ENCODE results near the gene SGPL1.

SGPL1 gene

DNA sequence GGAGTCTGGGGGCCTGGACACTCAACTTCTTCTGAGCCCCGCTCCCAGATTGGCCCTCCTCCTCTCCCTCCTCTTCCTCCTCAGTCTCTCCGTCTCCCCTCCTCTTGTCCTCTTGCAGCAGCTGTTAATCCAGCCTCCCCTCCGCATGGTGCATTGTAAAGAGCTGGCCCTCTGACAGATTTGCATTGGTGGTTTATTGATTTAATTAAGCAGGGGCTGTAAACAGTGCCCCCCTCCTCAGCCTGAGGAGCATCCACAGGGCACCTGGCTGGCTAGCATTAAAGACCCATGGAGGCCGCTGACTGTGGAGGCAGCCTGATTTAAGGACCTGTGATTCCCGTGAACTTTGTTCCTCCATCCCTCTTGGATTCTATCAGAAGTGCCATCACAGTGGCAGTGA lies 101.5 kb downstream of the SGPL1 start:
- TF ChIP-seq TCF12 (IDR thresholded peaks at IDR 0.05; ENCODE audit: low read depth) (no peak), TAF1 (IDR thresholded peaks at IDR 0.05; ENCODE audit: low read depth) (no peak), ZBTB7A (IDR thresholded peaks at IDR 0.05; ENCODE audit: low read depth) (no peak), EP300 (IDR thresholded peaks at IDR 0.05; ENCODE audit: borderline replicate concordance) (no peak), TEAD4 (IDR thresholded peaks at IDR 0.05) (no peak), RAD21 (IDR thresholded peaks at IDR 0.05; ENCODE audit: low read depth) (no peak), USF1 (IDR thresholded peaks at IDR 0.05) (no peak), REST (IDR thresholded peaks at IDR 0.05; ENCODE audit: low read depth) (no peak), NFIC (IDR thresholded peaks at IDR 0.05) (no peak), CEBPB (IDR thresholded peaks at IDR 0.05) (no peak), CREB1 (IDR thresholded peaks at IDR 0.05; ENCODE audit: low read depth) (no peak), YY1 (IDR thresholded peaks at IDR 0.05; ENCODE audit: low read depth) (no peak), EGR1 (IDR thresholded peaks at IDR 0.05) (no peak), FOXM1 (IDR thresholded peaks at IDR 0.05; ENCODE audit: borderline replicate concordance, low read depth) (no peak)

- TF ChIP-seq TEAD4 (IDR thresholded peaks at IDR 0.05): no peak
- TF ChIP-seq YY1 (IDR thresholded peaks at IDR 0.05; ENCODE audit: low read depth): no peak
- no peak for TF ChIP-seq REST (IDR thresholded peaks at IDR 0.05; ENCODE audit: low read depth)
- no peak for TF ChIP-seq CREB1 (IDR thresholded peaks at IDR 0.05; ENCODE audit: low read depth)
- TF ChIP-seq TAF1 (IDR thresholded peaks at IDR 0.05; ENCODE audit: low read depth): no peak
- no peak for TF ChIP-seq ZBTB7A (IDR thresholded peaks at IDR 0.05; ENCODE audit: low read depth)
- TF ChIP-seq NFIC (IDR thresholded peaks at IDR 0.05): no peak
- TF ChIP-seq MAX (IDR thresholded peaks at IDR 0.05): no peak
- TF ChIP-seq FOXM1 (IDR thresholded peaks at IDR 0.05; ENCODE audit: borderline replicate concordance, low read depth): no peak
- TF ChIP-seq TCF12 (IDR thresholded peaks at IDR 0.05; ENCODE audit: low read depth): no peak
- TF ChIP-seq EP300 (IDR thresholded peaks at IDR 0.05; ENCODE audit: borderline replicate concordance): no peak
- TF ChIP-seq USF1 (IDR thresholded peaks at IDR 0.05): no peak
- TF ChIP-seq EGR1 (IDR thresholded peaks at IDR 0.05): no peak
- TF ChIP-seq CEBPB (IDR thresholded peaks at IDR 0.05): no peak
- no peak for TF ChIP-seq RAD21 (IDR thresholded peaks at IDR 0.05; ENCODE audit: low read depth)
Observed at GRCh38 chr10:70917635-70918034, 101.9 kb downstream of the SGPL1 start.

DNA sequence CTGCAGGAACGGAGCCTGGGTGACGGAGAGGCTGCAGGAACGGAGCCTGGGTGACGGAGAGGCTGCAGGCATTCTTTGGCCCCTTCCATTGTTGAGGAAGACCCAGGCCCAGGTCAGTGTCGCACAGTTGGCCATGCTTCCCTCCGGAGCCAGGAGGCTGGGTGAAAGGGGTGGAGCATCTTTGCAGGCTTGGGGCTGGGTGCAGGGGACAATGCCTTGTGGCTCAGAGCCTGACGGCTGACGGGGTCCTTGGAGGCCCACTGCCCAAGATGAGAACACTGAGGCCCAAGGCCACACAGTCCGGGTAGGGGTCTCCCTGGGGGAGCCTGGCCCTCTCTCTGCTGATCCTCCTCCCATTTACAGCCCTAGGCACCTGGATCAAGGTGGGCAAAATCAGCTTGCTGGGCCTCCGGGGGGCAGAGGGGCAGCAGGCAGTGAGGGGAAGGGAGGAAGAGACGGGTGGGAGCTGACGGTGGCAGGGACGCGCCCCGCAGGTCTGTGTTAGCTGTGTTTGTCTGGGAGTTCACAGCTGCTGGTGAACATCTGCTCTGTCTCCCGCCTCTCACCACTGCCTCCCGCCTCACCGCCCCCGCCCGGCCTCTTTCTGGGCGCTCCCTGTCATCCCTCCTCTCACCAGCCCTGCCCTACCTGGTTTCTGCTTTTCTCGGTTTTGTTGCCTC lies 103.2 kb downstream of the SGPL1 start:
- no peak for TF ChIP-seq MAX (IDR thresholded peaks at IDR 0.05)
- TF ChIP-seq TCF12 (IDR thresholded peaks at IDR 0.05; ENCODE audit: low read depth): no peak
- no peak for TF ChIP-seq YY1 (IDR thresholded peaks at IDR 0.05; ENCODE audit: low read depth)
- TF ChIP-seq FOXM1 (IDR thresholded peaks at IDR 0.05; ENCODE audit: borderline replicate concordance, low read depth): no peak
- TF ChIP-seq CREB1 (IDR thresholded peaks at IDR 0.05; ENCODE audit: low read depth): no peak
- TF ChIP-seq EGR1 (IDR thresholded peaks at IDR 0.05): no peak
- TF ChIP-seq TEAD4 (IDR thresholded peaks at IDR 0.05): no peak
- no peak for TF ChIP-seq TAF1 (IDR thresholded peaks at IDR 0.05; ENCODE audit: low read depth)
- no peak for TF ChIP-seq NFIC (IDR thresholded peaks at IDR 0.05)
- TF ChIP-seq USF1 (IDR thresholded peaks at IDR 0.05): no peak
- TF ChIP-seq REST (IDR thresholded peaks at IDR 0.05; ENCODE audit: low read depth): no peak

GRCh38 chr10:70920519-70920918 lies 104.8 kb downstream of the SGPL1 start:
- TF ChIP-seq RAD21 (IDR thresholded peaks at IDR 0.05; ENCODE audit: low read depth) (peak; percentile 16; the same call in 1 of the 2 replicates), TAF1 (IDR thresholded peaks at IDR 0.05; ENCODE audit: low read depth) (no peak), MAX (IDR thresholded peaks at IDR 0.05) (peak; percentile 47; the same call in 1 of the 2 replicates)

Measured in Ishikawa (cell line).